ENCODE results near the gene LSM7. TPM values are rescaled to one million over a fixed set of nuclear protein-coding genes. Genes with fewer than 3 reads are reported as not detected.

The LSM7 gene
- total RNA-seq, 1 experiment from 2014 or later = 152 TPM

- Histone ChIP-seq H3K9me3 (ENCODE audit: low read depth, low read length, poor library complexity, severe bottlenecking) (no peaks in the 10 kb centered on the region), H3K4me1 (ENCODE audit: insufficient read depth, low read length, poor library complexity, severe bottlenecking) (peaks cover 21% of the 10 kb centered on the region), H3K27me3 (replicated peaks; ENCODE audit: insufficient read depth, low read depth, low read length, poor library complexity) (no peaks in the 10 kb centered on the region), H3K27ac (ENCODE audit: low read depth, low read length, poor library complexity, severe bottlenecking) (peak overlapping the region; percentile 47), H3K4me3 (ENCODE audit: low read depth, low read length, poor library complexity, severe bottlenecking) (peak overlapping the region; percentile 100), H3K36me3 (ENCODE audit: insufficient read depth, low read length, poor library complexity, severe bottlenecking) (peaks cover 49% of the 10 kb centered on the region)
- peak; percentile 98 for TF ChIP-seq CTCF (conservative IDR thresholded peaks at IDR 0.05; ENCODE audit: low read depth, low read length)
- TF ChIP-seq EZH2 (IDR thresholded peaks at IDR 0.05; ENCODE audit: borderline replicate concordance, low read depth, low read length, poor library complexity, severe bottlenecking) = no peak
- intact Hi-C loops (cut with micrococcal nuclease; ENCODE audit: unreplicated experiment) = loop anchor here (2.0 to 5.0 kb wide), 2 partner anchors 37 to 116 kb away; partner anchors contain the start of genes PLEKHJ1 and SF3A2
- DNase-seq (ENCODE audit: low spot score) = peak; percentile 93
- ChIA-PET POLR2A (ENCODE audit: low non-redundant PET) (no interaction called here), CTCF (no interaction called here)
- BruUV-seq (replicated peaks) = no TSS peak
Observed at GRCh38 chr19:2273356-2274184, 54.8 kb downstream of the LSM7 start.

Other genes with a start within 250 kb of the LSM7 start
- gene MOB3A, start 232.3 kb downstream of the LSM7 start, total RNA-seq (2021) = 40.7 and 47.1 TPM in 2 replicates
- gene IZUMO4, start 231.7 kb downstream of the LSM7 start, total RNA-seq (2021) = 1.6 and 2.5 TPM in 2 replicates
- 148 and 154 TPM in 2 replicates for gene AP3D1, start 177.0 kb downstream of the LSM7 start, total RNA-seq (2021)
- gene DOT1L, start 164.7 kb downstream of the LSM7 start, total RNA-seq (2021) = 71.2 and 78.8 TPM in 2 replicates
- 73.7 and 75.9 TPM in 2 replicates for gene PLEKHJ1, start 92.3 kb downstream of the LSM7 start, total RNA-seq (2021)
- 186 and 187 TPM in 2 replicates for gene SF3A2, start 91.8 kb downstream of the LSM7 start, total RNA-seq (2021)
- 15.1 and 16.3 TPM in 2 replicates for gene AMH, start 79.3 kb downstream of the LSM7 start, total RNA-seq (2021)
- 0.73 TPM in 1 of 2 replicates, not detected in the other for gene JSRP1, start 72.2 kb downstream of the LSM7 start, total RNA-seq (2021)
- gene PEAK3, start 46.4 kb downstream of the LSM7 start, total RNA-seq (2021) = not detected in 2 replicates
- gene LINGO3, start 20.4 kb downstream of the LSM7 start, total RNA-seq (2021) = not detected in 2 replicates
- gene SPPL2B, start 98 bp upstream of the LSM7 start, total RNA-seq (2021) = 86.8 and 94.2 TPM in 2 replicates
- not detected in 2 replicates for gene TMPRSS9, start 31.7 kb upstream of the LSM7 start, total RNA-seq (2021)
- 206 and 213 TPM in 2 replicates for gene TIMM13, start 99.0 kb upstream of the LSM7 start, total RNA-seq (2021)
- gene LMNB2, start 128.4 kb upstream of the LSM7 start, total RNA-seq (2021) = 241 and 243 TPM in 2 replicates
- gene GADD45B, start 147.5 kb upstream of the LSM7 start, total RNA-seq (2021) = 12.3 and 16.4 TPM in 2 replicates